GM21717 (cell line): ENCODE results near the gene GNG12.
"Not testable (repeated sequence)": the region's sequence is repeated elsewhere in the genome, so short reads cannot be mapped to it uniquely, and the experiment has no call there.

Source experiments
- ATAC-seq: cut with Tn5 transposase; IDR thresholded peaks from one replicate; pipeline ENCODE4 v1.9.1; 2021; ENCODE audit warnings: mild to moderate bottlenecking, moderate library complexity; ENCODE audit not compliant: unreplicated experiment

The GNG12 gene

GRCh38 chr1:67735806-67736627, 97.2 kb downstream of the GNG12 start:
- ATAC-seq = peak; percentile 96

- no peak for ATAC-seq
Measured at GRCh38 chr1:67735206-67735605, 98.1 kb downstream of the GNG12 start.

GRCh38 chr1:67734323-67734690, 99.0 kb downstream of the GNG12 start:
- no peak for ATAC-seq

GRCh38 chr1:67733681-67734322, 99.5 kb downstream of the GNG12 start:
- ATAC-seq = no peak

- ATAC-seq = peak; percentile 46
Measured at GRCh38 chr1:67732750-67733151, 100.5 kb downstream of the GNG12 start.

GRCh38 chr1:67731322-67731721, 101.9 kb downstream of the GNG12 start:
- no peak for ATAC-seq

GRCh38 chr1:67730312-67730711, 103.0 kb downstream of the GNG12 start:
- not testable (repeated sequence) for ATAC-seq

GRCh38 chr1:67729872-67730271, 103.4 kb downstream of the GNG12 start:
- ATAC-seq = no peak

GRCh38 chr1:67726224-67726623, 107.0 kb downstream of the GNG12 start:
- ATAC-seq = no peak

GRCh38 chr1:67724928-67725560, 108.2 kb downstream of the GNG12 start:
- no peak for ATAC-seq

GRCh38 chr1:67723620-67724019, 109.6 kb downstream of the GNG12 start:
- peak; percentile 79 for ATAC-seq

- ATAC-seq = no peak
Measured at GRCh38 chr1:67723126-67723525, 110.1 kb downstream of the GNG12 start.

- no peak for ATAC-seq
Measured at GRCh38 chr1:67722292-67722944, 110.8 kb downstream of the GNG12 start.

GRCh38 chr1:67721650-67722291, 111.5 kb downstream of the GNG12 start:
- no peak for ATAC-seq

- ATAC-seq = no peak
Measured at GRCh38 chr1:67721112-67721511, 112.2 kb downstream of the GNG12 start.

- ATAC-seq = no peak
Measured at GRCh38 chr1:67719329-67720196, 113.7 kb downstream of the GNG12 start.

- no peak for ATAC-seq
Measured at GRCh38 chr1:67717876-67718275, 115.4 kb downstream of the GNG12 start.

GRCh38 chr1:67716800-67717199, 116.5 kb downstream of the GNG12 start:
- ATAC-seq = no peak

- ATAC-seq = no peak
Measured at GRCh38 chr1:67715819-67716218, 117.4 kb downstream of the GNG12 start.
